ENCODE results near the gene VPS16. TPM values are rescaled to one million over a fixed set of nuclear protein-coding genes. Genes with fewer than 3 reads are reported as not detected.

Gene VPS16
- total and polyA plus RNA-seq, 2 of the 4 experiments (the other 2 are of a cell fraction): 38.7 to 48.0 TPM

DNA sequence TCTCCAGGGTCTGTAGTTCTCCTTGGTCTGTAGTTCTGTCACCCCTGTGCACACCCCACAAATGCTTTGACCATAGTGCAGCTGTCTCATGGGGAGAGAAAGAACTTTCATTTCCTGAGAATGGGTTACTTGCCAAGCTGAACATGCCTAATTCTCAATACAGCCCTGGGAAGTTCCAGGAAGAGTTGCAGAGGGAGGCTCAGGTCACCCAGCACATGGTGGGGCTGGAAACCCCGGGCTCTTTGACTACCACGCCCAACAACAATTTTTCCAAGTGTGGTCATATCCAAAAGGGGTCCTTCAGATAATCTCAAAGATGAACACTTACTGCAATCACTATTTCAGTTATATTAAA, 30.5 kb downstream of the VPS16 start:
- Histone ChIP-seq H2AK9ac (replicated peaks; ENCODE audit: low read depth, low read length, poor library complexity) (no peak overlapping the region), H3K4me3 (ENCODE audit: insufficient read depth, low read depth, low read length) (no peak overlapping the region), H3K56ac (ENCODE audit: extremely low read depth, insufficient read depth, low read length) (no peak overlapping the region), H3K27ac (ENCODE audit: insufficient read depth, low read length) (no peak overlapping the region), H3K9me1 (ENCODE audit: insufficient read depth, low read length) (peaks cover 19% of the 10 kb centered on the region), H3K4ac (ENCODE audit: low read depth, low read length) (peak overlapping the region; percentile 53), H2BK15ac (ENCODE audit: low read depth, low read length) (peak overlapping the region; percentile 8; the same call in 1 of the 3 replicates), H3K14ac (replicated peaks; ENCODE audit: low read depth, low read length) (0 out of 2 replicates have a peak overlapping the region, but pooled peaks have one; percentile 18), H3K18ac (ENCODE audit: low read depth, low read length) (peak overlapping the region; percentile 0; the same call in 1 of the 2 replicates), H3K23ac (ENCODE audit: low read depth, low read length) (peak overlapping the region; percentile 40; the same call in 1 of the 2 replicates), H2AFZ (replicated peaks; ENCODE audit: low read length, poor library complexity) (peak overlapping the region; percentile 46), H2AK5ac (ENCODE audit: low read depth, low read length) (peak overlapping the region; percentile 80; the same call in 1 of the 2 replicates), H4K91ac (ENCODE audit: insufficient read depth, low read depth, low read length) (0 out of 2 replicates have a peak overlapping the region, but pooled peaks have one; percentile 40), H4K20me1 (ENCODE audit: insufficient read depth, low read length) (0 out of 2 replicates have a peak, but pooled peaks cover 8% of the 10 kb centered on the region), H3K27me3 (ENCODE audit: control insufficient read depth, insufficient read depth, low read length) (no peaks in the 10 kb centered on the region), H4K8ac (ENCODE audit: low read depth in 2 of 2, low read length in 2 of 2) (peak overlapping the region in 1 of 2 experiments; percentile 49; a peak in 1 of 4 replicates), H3K9ac (ENCODE audit: low read depth, low read length) (no peak overlapping the region), H3K4me1 (ENCODE audit: control insufficient read depth, insufficient read depth, low read length) (peaks cover 14% of the 10 kb centered on the region), H3K79me1 (ENCODE audit: low read depth in 1 of 2, low read length in 2 of 2) (peaks cover 12 to 30% of the 10 kb centered on the region in 2 experiments), H3K9me3 (ENCODE audit: control insufficient read depth, insufficient read depth, low read length) (no peaks in the 10 kb centered on the region), H3K4me2 (ENCODE audit: low read depth, low read length) (peak overlapping the region; percentile 13; the same call in 1 of the 2 replicates), H4K5ac (ENCODE audit: low read depth, low read length) (no peak overlapping the region; the same call in 1 of the 2 replicates), H2BK5ac (ENCODE audit: low read depth, low read length, poor library complexity, severe bottlenecking) (no peak overlapping the region), H2BK120ac (ENCODE audit: low read depth, low read length) (peak overlapping the region; percentile 52; the same call in 1 of the 2 replicates), H2BK20ac (ENCODE audit: low read depth, low read length) (peak overlapping the region; percentile 8; the same call in 1 of the 2 replicates), H3K36me3 (ENCODE audit: control insufficient read depth, insufficient read depth, low read length) (peaks cover 10% of the 10 kb centered on the region)
- WGBS, 2 experiments (ENCODE audit: extremely low coverage in 2 of 2, insufficient read length in 1 of 2): no CpG with 5 or more reads among the region's 2 CpGs
- intact Hi-C loops (cut with micrococcal nuclease) (loop anchor here (2.0 kb wide), 1 partner anchor 130 kb away; no protein-coding TSS in a partner anchor), dilution Hi-C loops (cut with HindIII; ENCODE audit: low sequenced_read_pairs, unreplicated experiment) (no loop called here), in situ Hi-C loops (cut with MboI; ENCODE audit: low sequenced_read_pairs) (loop anchor here (10.0 kb wide), 1 partner anchor 124 kb away; no protein-coding TSS in a partner anchor)
- CTCF ChIA-PET: interaction anchor here (1.1 to 1.4 kb wide), 2 partner anchors 115 to 127 kb away, joined by 3 to 4 read pairs; no protein-coding TSS in a partner anchor
- POLR2A ChIA-PET (ENCODE audit: unreplicated experiment): no interaction called here
- peak; percentile 16 for DNase-seq
- ATAC-seq (ENCODE audit: low read depth): no peak
- TF ChIP-seq RAD21 (IDR thresholded peaks at IDR 0.05; ENCODE audit: low read length): no peak
- no peak for TF ChIP-seq BHLHE40 (IDR thresholded peaks at IDR 0.05; ENCODE audit: low read depth, low read length)
- no peak for TF ChIP-seq MXI1 (IDR thresholded peaks at IDR 0.05; ENCODE audit: borderline replicate concordance, low read depth, low read length)
- no peak for TF ChIP-seq RFX5 (IDR thresholded peaks at IDR 0.05; ENCODE audit: low read depth, low read length)
- TF ChIP-seq USF2 (IDR thresholded peaks at IDR 0.05; ENCODE audit: low read depth, low read length): no peak
- no peak for TF ChIP-seq MAFK (IDR thresholded peaks at IDR 0.05; ENCODE audit: low read depth, low read length)
- no peak for TF ChIP-seq NFE2L2 (IDR thresholded peaks at IDR 0.05; ENCODE audit: low read depth, low read length)
- TF ChIP-seq CHD1 (IDR thresholded peaks at IDR 0.05; ENCODE audit: low read depth, low read length): no peak
- TF ChIP-seq POLR2A (IDR thresholded peaks at IDR 0.05; ENCODE audit: low read depth, low read length): no peak
- TF ChIP-seq RCOR1 (IDR thresholded peaks at IDR 0.05; ENCODE audit: insufficient replicate concordance, low read length): no peak
- TF ChIP-seq SMC3 (IDR thresholded peaks at IDR 0.05; ENCODE audit: low read depth, low read length): no peak
- TF ChIP-seq, protein P1, sequence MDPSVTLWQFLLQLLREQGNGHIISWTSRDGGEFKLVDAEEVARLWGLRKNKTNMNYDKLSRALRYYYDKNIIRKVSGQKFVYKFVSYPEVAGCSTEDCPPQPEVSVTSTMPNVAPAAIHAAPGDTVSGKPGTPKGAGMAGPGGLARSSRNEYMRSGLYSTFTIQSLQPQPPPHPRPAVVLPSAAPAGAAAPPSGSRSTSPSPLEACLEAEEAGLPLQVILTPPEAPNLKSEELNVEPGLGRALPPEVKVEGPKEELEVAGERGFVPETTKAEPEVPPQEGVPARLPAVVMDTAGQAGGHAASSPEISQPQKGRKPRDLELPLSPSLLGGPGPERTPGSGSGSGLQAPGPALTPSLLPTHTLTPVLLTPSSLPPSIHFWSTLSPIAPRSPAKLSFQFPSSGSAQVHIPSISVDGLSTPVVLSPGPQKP (IDR thresholded peaks at IDR 0.05; ENCODE audit: borderline replicate concordance, low read depth, low read length): no peak
- TF ChIP-seq MAZ (IDR thresholded peaks at IDR 0.05; ENCODE audit: borderline replicate concordance, low read depth, low read length): no peak
- no peak for TF ChIP-seq FOS (IDR thresholded peaks at IDR 0.05; ENCODE audit: low read depth, low read length)
- TF ChIP-seq CTCF (conservative IDR thresholded peaks at IDR 0.05; ENCODE audit: low read depth, low read length): no peak
- TF ChIP-seq CEBPB (IDR thresholded peaks at IDR 0.05; ENCODE audit: low read depth, low read length): no peak
- no TSS peak for BruUV-seq (replicated peaks)
